GM23248 (cell line): ENCODE measurements around the gene MLLT6. TPM values are rescaled to one million over a fixed set of nuclear protein-coding genes. Genes with fewer than 3 reads are reported as not detected.

Experiments
- DNase-seq: peaks from one replicate; pipeline ENCODE4 v3.0.0-alpha.2; 2015
- H2AFZ ChIP-seq: fragments of 200-600 bp; sonication (generic); 2 replicates; pipeline ENCODE4 v1.6.1; 2016; ENCODE audit warnings: antibody characterized with exemption
- H3F3A ChIP-seq: fragments of 200-600 bp; sonication (generic); 2 replicates; pipeline ENCODE4 v1.6.1; 2016; ENCODE audit warnings: mild to moderate bottlenecking, antibody characterized with exemption, mixed run types; ENCODE audit not compliant: insufficient read depth
- H3K27ac ChIP-seq: fragments of 200-600 bp; sonication (generic); 2 replicates; pipeline ENCODE4 v1.5.1; 2016; ENCODE audit warnings: mild to moderate bottlenecking
- H3K27me3 ChIP-seq: fragments of 200-600 bp; sonication (generic); replicated peaks from 2 replicates; pipeline ENCODE4 v1.6.1; 2016; ENCODE audit warnings: mild to moderate bottlenecking; ENCODE audit not compliant: insufficient read depth
- H3K36me3 ChIP-seq: fragments of 200-600 bp; sonication (generic); 2 replicates; pipeline ENCODE4 v1.6.1; 2016; ENCODE audit warnings: low read depth, mild to moderate bottlenecking
- H3K4me1 ChIP-seq: fragments of 200-600 bp; sonication (generic); 2 replicates; pipeline ENCODE4 v1.6.1; 2016; ENCODE audit warnings: mild to moderate bottlenecking; ENCODE audit not compliant: insufficient read depth
- H3K4me2 ChIP-seq: fragments of 200-600 bp; sonication (generic); one replicate; pipeline ENCODE4 v1.6.1; 2016; ENCODE audit warnings: mild to moderate bottlenecking; ENCODE audit not compliant: unreplicated experiment
- H3K4me3 ChIP-seq: fragments of 200-600 bp; sonication (generic); 2 replicates; pipeline ENCODE4 v1.5.1; 2016; ENCODE audit warnings: mild to moderate bottlenecking
- H3K79me2 ChIP-seq: fragments of 200-600 bp; sonication (generic); 2 replicates; pipeline ENCODE4 v1.6.1; 2016; ENCODE audit warnings: mild to moderate bottlenecking; ENCODE audit not compliant: insufficient read depth
- H3K9ac ChIP-seq: fragments of 200-600 bp; sonication (generic); 2 replicates; pipeline ENCODE4 v1.6.1; 2016; ENCODE audit warnings: mild to moderate bottlenecking
- H3K9me2 ChIP-seq: fragments of 200-600 bp; sonication (generic); 2 replicates; pipeline ENCODE4 v1.6.1; 2016; ENCODE audit warnings: mixed run types, mild to moderate bottlenecking, moderate library complexity; ENCODE audit not compliant: insufficient read depth
- H3K9me3 ChIP-seq: fragments of 200-600 bp; sonication (generic); one replicate; pipeline ENCODE4 v1.6.1; 2017; ENCODE audit warnings: low read depth
- H4K20me1 ChIP-seq: fragments of 200-600 bp; sonication (generic); 2 replicates; pipeline ENCODE4 v1.6.0; 2016; ENCODE audit not compliant: insufficient read depth
- EZH2 ChIP-seq: fragments of 200-600 bp; sonication (generic); IDR thresholded peaks from 2 replicates; pipeline ENCODE4 v1.6.1; 2018; ENCODE audit warnings: antibody characterized with exemption, mild to moderate bottlenecking; ENCODE audit not compliant: insufficient read depth, poor library complexity, severe bottlenecking
- EZH2phosphoT487 ChIP-seq: fragments of 200-600 bp; sonication (generic); IDR thresholded peaks from 2 replicates; pipeline ENCODE4 v1.6.1; 2018; ENCODE audit warnings: antibody characterized with exemption, moderate library complexity, mild to moderate bottlenecking, low read depth; ENCODE audit not compliant: insufficient read depth
- WGBS, 2 experiments: methylation state at CpG; one replicate each; pipeline ENCODE4 v1.1.6; 2015 to 2017; ENCODE audit warnings: low lambda C conversion rate in 2 of 2, low coverage in 1 of 2; ENCODE audit errors: missing lambda C conversion rate in 2 of 2; 5-methylcytosine and 5-hydroxymethylcytosine counted together
- in situ Hi-C: fragments of 300-500 bp; cut with MboI; formaldehyde crosslinking; loops from 2 replicates; pipeline ENCODE4 v1.15.0; 2020
- polyA plus RNA-seq: library from polyadenylated mRNA; unstranded; fragments of >200 nt; fragmentation: Nextera tagmentation; extraction: Ambion mirVana; gene quantifications from 2 replicates; pipeline ENCODE4 v1.2.1, GENCODE V29; 2016
- total RNA-seq: library from RNA; depleted of rRNA; stranded (reverse); fragments of >200 nt; shearing (Covaris generic); gene quantifications from 2 replicates; pipeline ENCODE4 v1.2.3, GENCODE V29; 2014

MLLT6 gene
- total and polyA plus RNA-seq, 2 experiments from 2014 or later: 3.1 to 18.9 TPM

GRCh38 chr17:38740044-38740443, 35.0 kb downstream of the MLLT6 start:
- Histone ChIP-seq H3K79me2 (peaks cover 67% of the 10 kb centered on the region), H3K4me1 (peaks cover 15% of the 10 kb centered on the region), H3K9ac (no peak overlapping the region), H2AFZ (no peak overlapping the region), H3K4me2 (no peak overlapping the region), H3F3A (peaks cover 20% of the 10 kb centered on the region; the same call in 1 of the 2 replicates), H3K9me3 (no peaks in the 10 kb centered on the region), H4K20me1 (no peaks in the 10 kb centered on the region), H3K36me3 (peaks cover 9% of the 10 kb centered on the region; the same call in 1 of the 2 replicates), H3K27ac (no peak overlapping the region), H3K27me3 (no peaks in the 10 kb centered on the region), H3K4me3 (no peak overlapping the region), H3K9me2 (no peaks in the 10 kb centered on the region)
- DNase-seq: no peak
- 96% methylated on average over 15 to 19 of the region's 19 CpGs for WGBS, 2 experiments
- TF ChIP-seq EZH2phosphoT487: no peak
- TF ChIP-seq EZH2: no peak
- in situ Hi-C loops: no loop called here

GRCh38 chr17:38740806-38741205, 35.7 kb downstream of the MLLT6 start:
- H3K9me3 ChIP-seq: no peaks in the 10 kb centered on the region
- H3K4me1 ChIP-seq: peaks cover 12% of the 10 kb centered on the region
- H3K4me2 ChIP-seq: no peak overlapping the region
- TF ChIP-seq EZH2phosphoT487: no peak
- no peak for TF ChIP-seq EZH2
- no peaks in the 10 kb centered on the region for H3K27me3 ChIP-seq
- no peaks in the 10 kb centered on the region for H3K9me2 ChIP-seq
- no peak overlapping the region for H3K27ac ChIP-seq
- H2AFZ ChIP-seq: no peak overlapping the region
- H3K36me3 ChIP-seq: peaks cover 9% of the 10 kb centered on the region; the same call in 1 of the 2 replicates
- H3F3A ChIP-seq: peaks cover 14% of the 10 kb centered on the region; the same call in 1 of the 2 replicates
- H3K9ac ChIP-seq: no peak overlapping the region
- in situ Hi-C loops: no loop called here
- 95 to 96% methylated on average over 4 of the region's 4 CpGs for WGBS, 2 experiments
- H3K79me2 ChIP-seq: peaks cover 75% of the 10 kb centered on the region
- H3K4me3 ChIP-seq: no peak overlapping the region
- H4K20me1 ChIP-seq: no peaks in the 10 kb centered on the region
- DNase-seq: no peak

- Histone ChIP-seq H2AFZ (no peak overlapping the region), H3K4me1 (peaks cover 18% of the 10 kb centered on the region), H3F3A (peaks cover 13% of the 10 kb centered on the region; the same call in 1 of the 2 replicates), H3K9ac (no peak overlapping the region; the same call in 1 of the 2 replicates), H3K9me3 (no peaks in the 10 kb centered on the region), H3K79me2 (peaks cover 81% of the 10 kb centered on the region), H3K27me3 (no peaks in the 10 kb centered on the region), H4K20me1 (no peaks in the 10 kb centered on the region), H3K4me3 (no peak overlapping the region), H3K27ac (no peak overlapping the region), H3K9me2 (no peaks in the 10 kb centered on the region), H3K4me2 (no peak overlapping the region), H3K36me3 (peaks cover 9% of the 10 kb centered on the region; the same call in 1 of the 2 replicates)
- in situ Hi-C loops: no loop called here
- DNase-seq: no peak
- TF ChIP-seq EZH2phosphoT487 (no peak), EZH2 (no peak)
- 73 to 77% methylated on average over 5 of the region's 5 CpGs for WGBS, 2 experiments
Observed at GRCh38 chr17:38741461-38741860, 36.4 kb downstream of the MLLT6 start.

- Histone ChIP-seq H3K4me3 (no peak overlapping the region), H3K27me3 (no peaks in the 10 kb centered on the region), H3F3A (peaks cover 13% of the 10 kb centered on the region; the same call in 1 of the 2 replicates), H3K4me2 (no peak overlapping the region), H3K79me2 (peaks cover 86% of the 10 kb centered on the region), H3K9me3 (no peaks in the 10 kb centered on the region), H3K9me2 (no peaks in the 10 kb centered on the region), H3K36me3 (peaks cover 5% of the 10 kb centered on the region; the same call in 1 of the 2 replicates), H3K27ac (peak overlapping the region; percentile 79), H4K20me1 (no peaks in the 10 kb centered on the region), H3K4me1 (peaks cover 20% of the 10 kb centered on the region), H3K9ac (peak overlapping the region; percentile 68), H2AFZ (no peak overlapping the region)
- WGBS, 2 experiments: 35 to 39% methylated on average over 7 of the region's 7 CpGs
- peak; percentile 55 for DNase-seq
- in situ Hi-C loops: no loop called here
- TF ChIP-seq EZH2: no peak
- no peak for TF ChIP-seq EZH2phosphoT487
Observed at GRCh38 chr17:38741921-38742410, 36.9 kb downstream of the MLLT6 start.
